ENCODE data around the gene CUEDC1.

CUEDC1 gene

DNA sequence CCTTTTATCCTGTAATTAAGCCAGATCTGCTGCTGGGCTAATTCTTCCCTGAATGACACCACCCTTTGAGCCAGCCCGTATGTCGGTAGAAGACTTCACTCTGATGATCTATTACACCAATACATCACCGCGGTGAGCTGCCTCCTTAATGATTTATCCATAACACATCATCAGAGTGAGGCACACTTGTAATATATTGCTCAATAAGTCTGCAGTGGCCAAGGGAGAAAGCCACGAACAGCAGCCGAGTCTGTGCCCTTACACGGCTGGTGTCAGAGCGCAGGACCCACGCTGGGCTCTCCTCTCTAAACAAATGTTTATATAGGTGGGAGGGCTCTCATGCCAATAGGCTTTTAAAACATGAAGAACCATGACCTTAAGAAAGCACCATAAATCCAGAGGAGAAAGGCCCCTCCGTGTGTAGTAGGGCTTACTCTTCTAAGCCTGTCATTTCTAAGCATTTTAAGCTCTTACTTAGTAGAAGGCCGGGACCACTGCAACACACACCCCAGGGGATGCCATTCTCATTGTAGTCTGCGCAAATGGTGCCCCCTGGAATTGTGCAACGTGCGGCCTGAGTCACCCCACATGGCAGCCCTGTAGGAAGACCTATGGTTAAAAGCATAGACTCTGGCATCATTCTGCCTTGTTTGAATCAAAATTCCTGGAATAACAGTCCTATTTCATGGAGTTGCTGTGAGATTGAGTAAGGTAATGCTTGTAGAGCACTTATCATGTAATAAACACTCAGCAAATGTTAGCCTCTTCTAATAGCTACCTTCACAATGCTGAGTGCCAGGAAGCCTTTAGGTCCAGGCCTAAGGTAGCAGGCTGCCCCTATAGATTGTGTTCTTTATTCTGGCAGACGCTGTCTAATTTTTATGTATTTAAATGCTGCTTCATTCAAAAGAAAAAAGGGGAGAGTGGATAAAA, 131.5 kb downstream of the CUEDC1 start:
- DNase-seq, result no peak

DNA sequence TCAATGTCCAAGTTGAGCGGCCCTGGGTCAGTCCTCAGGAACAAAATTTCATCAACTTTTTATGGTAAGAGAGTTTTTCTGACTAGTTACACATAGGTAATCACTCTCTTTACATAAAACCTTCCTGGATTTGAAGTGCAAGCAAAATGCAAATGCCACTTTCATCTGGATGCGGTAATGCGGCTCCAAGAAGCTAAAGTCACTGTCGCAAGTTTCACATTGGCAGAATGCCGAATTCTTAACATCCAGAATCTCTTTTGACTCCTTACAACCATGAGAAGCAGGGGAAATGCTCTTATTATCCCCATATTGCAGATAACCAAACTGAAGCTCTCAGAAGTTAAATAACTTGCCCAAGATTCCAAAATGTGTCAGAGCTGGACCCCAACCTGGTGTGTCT, 135.3 kb downstream of the CUEDC1 start:
- no peak for DNase-seq

DNA sequence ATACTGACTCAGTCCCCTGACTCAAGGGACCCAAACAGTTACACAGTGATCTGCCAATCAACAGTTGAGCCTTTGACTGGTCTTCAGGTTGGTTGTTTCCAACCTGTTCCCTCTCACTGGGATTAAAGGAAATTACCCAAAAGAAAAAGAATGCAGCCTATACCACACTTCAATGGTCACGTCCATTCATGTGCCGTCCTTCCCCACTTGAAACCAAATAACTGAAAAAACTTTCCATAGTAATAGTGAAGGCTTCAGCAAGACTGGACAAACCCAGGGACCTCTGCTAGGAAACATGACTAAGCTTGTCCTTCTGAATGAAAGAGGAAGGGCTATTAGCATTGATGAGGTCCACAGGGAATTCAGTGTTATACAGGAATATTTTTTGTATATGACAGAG, 135.9 kb downstream of the CUEDC1 start:
- no peak for DNase-seq

DNA sequence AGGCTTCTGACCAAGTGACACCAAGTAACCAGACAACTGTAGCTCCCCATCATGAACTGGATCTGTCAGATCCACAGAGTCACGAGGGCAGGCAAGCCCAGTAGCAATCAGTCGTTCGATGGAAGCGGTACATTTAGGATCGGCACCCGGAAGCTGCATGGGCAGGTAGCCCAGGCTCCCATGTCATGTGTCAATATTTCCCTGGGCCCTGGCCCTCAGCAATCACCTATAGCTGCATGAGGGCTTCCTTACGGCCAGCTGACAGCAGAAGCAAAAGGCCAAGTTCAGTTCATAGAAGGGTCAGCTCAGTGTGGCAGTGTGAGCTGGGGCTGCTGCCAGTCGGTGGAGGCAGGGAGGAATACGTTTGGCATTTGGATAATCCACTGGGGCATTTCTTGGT, 137.1 kb downstream of the CUEDC1 start:
- no peak for DNase-seq

DNA sequence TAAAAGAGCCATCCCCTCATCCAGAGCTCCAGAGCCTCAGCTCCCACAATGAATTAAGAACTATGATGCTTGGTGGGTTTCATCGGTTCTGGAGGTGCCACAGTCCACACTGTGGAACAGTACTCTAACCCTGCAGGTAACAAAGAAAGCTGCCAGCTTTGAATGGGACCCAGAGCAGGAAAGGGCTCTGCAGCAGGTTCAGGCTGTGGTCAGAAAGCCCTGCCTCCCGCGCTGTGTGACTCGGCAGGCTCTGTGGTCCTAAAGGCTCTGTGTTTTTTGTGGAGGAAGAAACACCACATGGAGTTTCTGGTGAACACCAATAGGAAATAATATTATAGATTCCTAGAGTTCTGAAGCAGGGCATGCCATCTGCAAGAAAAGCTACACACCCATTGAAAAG, 137.9 kb downstream of the CUEDC1 start:
- DNase-seq, result no peak

DNA sequence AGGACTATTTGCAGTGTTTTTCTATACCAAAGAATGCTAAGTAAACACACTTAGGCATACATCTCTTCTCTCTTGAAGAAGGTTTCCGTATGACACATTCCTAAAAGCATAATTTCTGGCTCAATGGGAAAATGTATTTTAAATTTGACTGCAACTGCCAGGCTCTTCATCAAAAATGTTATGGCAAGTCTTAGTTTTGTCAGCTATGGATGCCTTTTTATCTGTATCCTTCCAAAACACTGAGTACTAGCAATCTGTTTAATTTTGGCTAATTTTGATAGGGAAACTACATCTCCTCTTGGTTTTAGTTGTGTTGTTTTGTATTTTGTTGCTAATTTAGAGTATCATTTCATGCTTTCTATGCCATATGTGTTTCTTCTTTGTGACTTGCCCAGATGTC, 140.8 kb downstream of the CUEDC1 start:
- DNase-seq, result no peak

DNA sequence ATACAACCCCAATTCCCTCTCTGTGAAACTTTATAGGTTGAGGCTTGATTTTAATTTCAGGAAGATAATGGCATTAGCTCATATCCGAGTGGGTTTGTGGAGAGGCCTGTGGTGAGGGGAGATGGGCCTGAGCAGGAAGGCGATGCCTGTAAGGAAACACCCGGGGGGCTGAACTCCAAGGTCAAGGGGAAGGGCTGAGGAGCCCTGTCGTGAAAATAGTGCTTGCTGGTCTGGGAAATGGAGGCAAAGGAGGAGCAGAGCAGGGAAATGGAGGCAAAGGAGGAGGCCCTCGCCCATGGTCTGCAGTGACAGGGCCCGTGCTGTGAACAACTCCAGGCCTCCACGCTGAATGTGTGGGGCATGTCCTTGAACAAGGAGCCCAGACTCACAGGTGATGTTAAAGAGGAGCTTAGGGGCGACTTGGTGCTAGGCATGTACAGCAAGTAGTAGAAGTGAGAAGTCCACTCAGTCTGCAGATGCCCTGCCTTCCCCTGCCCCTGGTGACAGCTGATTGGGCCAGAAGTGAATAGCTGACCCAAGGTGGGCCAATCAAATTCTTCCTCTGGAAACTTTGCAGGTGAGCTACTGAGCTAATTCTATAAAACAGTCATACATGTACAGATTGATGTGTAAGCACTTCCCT, 143.5 kb downstream of the CUEDC1 start:
- no peak for DNase-seq

Data from stimulated activated CD4-positive, alpha-beta T cell treated with anti-CD3 and anti-CD28 coated beads, Interleukin-4, amount 100 ng/mL, for 24 hours (primary cell).